ENCODE measurements around the gene RTN3. TPM values are rescaled to one million over a fixed set of nuclear protein-coding genes. Genes with fewer than 3 reads are reported as not detected.

The RTN3 gene
- total and polyA plus RNA-seq, 4 donors, result 147 to 805 (median 547) TPM

DNA sequence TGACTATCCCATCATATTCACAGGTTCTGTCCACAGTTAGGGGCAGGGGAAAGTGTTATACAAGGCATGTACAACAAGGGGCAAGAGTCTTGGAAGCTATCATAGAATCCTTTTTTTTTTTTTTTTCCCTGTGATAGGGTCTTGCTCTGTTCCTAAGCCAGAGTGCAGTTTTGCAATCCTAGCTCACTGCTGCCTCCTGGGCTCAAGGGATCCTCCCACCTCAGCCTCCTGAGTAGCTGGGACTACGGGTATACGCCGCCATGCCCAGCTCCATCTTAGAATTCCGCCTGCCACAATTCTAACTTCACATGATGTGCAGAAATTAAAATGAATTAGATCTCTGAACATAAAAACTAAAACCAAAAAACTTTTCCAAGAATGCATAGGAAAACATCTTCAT is 55.6 kb downstream of the RTN3 start:
- Histone ChIP-seq H3K4me3 (ENCODE audit: low read depth, low read length) (no peak overlapping the region), H3K4me1 (ENCODE audit: control insufficient read depth, insufficient read depth, low read length) (no peaks in the 10 kb centered on the region), H3K36me3 (ENCODE audit: control insufficient read depth, insufficient read depth, low read length) (peaks cover 12% of the 10 kb centered on the region), H3K27me3 (ENCODE audit: control insufficient read depth, insufficient read depth, low read length) (no peaks in the 10 kb centered on the region), H3K27ac (ENCODE audit: low read depth, low read length) (no peak overlapping the region), H3K9me3 (ENCODE audit: control insufficient read depth, insufficient read depth, low read length) (no peaks in the 10 kb centered on the region)
- no peak for DNase-seq (ENCODE audit: low read depth in 4 of 6, low spot score in 6 of 6)
- no CpG with 5 or more reads among the region's 4 CpGs for WGBS (ENCODE audit: insufficient coverage)

DNA sequence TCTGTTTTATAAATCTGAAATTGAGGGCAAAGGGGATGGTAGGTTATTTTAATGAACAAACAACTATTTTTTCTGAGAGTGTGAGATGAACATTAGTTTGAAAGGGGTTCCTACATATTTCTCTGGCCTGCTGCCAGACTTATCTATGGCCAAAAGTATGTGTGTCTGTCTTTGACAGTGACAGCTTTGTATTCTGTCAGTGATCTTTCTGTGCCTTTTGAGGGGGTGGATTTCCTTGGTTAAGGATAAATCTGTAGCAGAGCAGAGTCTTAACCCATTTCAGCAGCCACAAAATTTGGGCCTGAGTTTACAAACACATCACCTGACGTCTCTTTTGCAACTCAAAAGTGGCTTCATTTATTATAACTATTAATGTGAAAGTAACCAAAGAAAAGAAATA is 56.4 kb downstream of the RTN3 start:
- Histone ChIP-seq H3K4me1 (ENCODE audit: control insufficient read depth, insufficient read depth, low read length) (no peaks in the 10 kb centered on the region), H3K27me3 (ENCODE audit: control insufficient read depth, insufficient read depth, low read length) (no peaks in the 10 kb centered on the region), H3K4me3 (ENCODE audit: low read depth, low read length) (no peak overlapping the region), H3K36me3 (ENCODE audit: control insufficient read depth, insufficient read depth, low read length) (peaks cover 14% of the 10 kb centered on the region), H3K9me3 (ENCODE audit: control insufficient read depth, insufficient read depth, low read length) (no peaks in the 10 kb centered on the region), H3K27ac (ENCODE audit: low read depth, low read length) (no peak overlapping the region)
- no CpG with 5 or more reads among the region's 1 CpG for WGBS (ENCODE audit: insufficient coverage)
- DNase-seq (ENCODE audit: low read depth in 4 of 6, low spot score in 6 of 6), result peak in 1 of 6 donors; percentile 36

DNA sequence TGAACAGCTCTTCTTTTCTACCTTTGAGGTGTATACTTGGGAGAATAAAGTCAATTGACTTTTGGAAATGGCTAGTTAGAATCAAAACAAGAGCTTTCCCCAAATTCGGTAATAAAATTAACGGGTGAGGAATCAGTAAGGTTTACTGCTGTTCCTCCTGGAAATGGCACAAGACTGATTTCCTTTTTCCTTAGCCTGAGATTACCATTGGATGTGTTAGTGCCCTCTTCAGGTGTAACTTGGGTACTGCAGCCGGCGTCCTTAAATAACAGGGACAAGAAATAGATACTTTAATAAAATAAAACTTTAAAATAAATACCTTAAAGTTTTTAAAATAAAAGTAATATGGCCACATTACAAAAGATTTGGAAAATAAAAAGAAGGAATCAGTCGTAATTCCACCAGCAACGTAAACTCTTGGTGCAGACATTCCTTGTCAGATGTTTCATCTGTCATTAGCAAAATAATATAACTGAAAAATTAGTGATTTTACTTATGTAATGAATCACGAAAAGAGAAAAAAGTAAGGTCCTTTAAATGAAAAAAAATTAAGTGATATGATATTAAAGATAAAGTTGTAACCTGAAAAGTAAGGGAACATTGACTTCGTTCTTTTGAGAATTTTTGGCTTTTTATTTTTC is 57.5 kb downstream of the RTN3 start:
- Histone ChIP-seq H3K27me3 (ENCODE audit: control insufficient read depth, insufficient read depth, low read length) (no peaks in the 10 kb centered on the region), H3K36me3 (ENCODE audit: control insufficient read depth, insufficient read depth, low read length) (peaks cover 11% of the 10 kb centered on the region), H3K4me1 (ENCODE audit: control insufficient read depth, insufficient read depth, low read length) (no peaks in the 10 kb centered on the region), H3K27ac (ENCODE audit: low read depth, low read length) (peak overlapping the region; percentile 27), H3K4me3 (ENCODE audit: low read depth, low read length) (no peak overlapping the region), H3K9me3 (ENCODE audit: control insufficient read depth, insufficient read depth, low read length) (no peaks in the 10 kb centered on the region)
- WGBS (ENCODE audit: insufficient coverage), result no CpG with 5 or more reads among the region's 8 CpGs
- peak in 5 of 6 donors; percentile 46 to 92 (median 63) for DNase-seq (ENCODE audit: low read depth in 4 of 6, low spot score in 6 of 6)

DNA sequence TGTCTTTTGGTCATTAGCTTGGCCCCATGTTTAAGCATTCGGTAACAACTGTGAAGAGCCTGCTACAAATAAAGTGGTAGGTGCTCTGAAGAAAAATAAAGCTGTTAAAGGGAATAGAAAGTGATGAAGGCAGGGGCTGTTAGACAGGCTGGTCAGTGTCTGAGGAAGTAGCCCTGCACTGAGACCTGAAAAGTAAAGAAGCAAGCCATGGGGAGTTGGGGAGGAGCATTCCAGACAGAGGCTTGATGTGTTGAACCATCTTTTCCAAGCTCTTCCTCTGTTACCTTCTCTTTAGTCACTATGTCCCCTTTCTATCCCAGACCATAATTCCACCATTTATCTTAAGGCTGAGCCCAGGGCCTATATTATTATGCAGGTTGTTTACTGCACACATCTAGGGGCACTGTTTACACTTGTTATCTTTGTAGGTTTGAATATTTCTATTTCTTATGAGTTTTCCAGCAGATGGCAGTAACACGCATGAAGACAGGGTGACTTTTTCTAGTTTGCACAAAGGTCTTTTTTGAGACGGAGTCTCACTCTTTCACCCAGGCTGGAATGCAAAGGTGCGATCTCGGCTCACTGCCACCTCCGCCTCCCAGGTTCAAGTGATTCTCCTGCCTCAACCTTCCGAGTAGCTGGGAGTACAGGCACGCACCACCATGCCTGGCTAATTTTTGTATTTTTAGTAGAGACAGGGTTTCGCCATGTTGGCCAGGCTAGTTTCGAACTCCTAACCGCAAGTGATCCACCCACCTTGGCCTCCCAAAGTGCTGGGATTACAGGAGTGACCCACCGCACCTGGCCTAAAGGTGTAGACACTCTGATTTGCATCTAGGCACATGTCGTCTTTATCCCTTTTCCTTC is 64.2 kb downstream of the RTN3 start:
- Histone ChIP-seq H3K27me3 (ENCODE audit: control insufficient read depth, insufficient read depth, low read length) (no peaks in the 10 kb centered on the region), H3K27ac (ENCODE audit: low read depth, low read length) (no peak overlapping the region), H3K4me1 (ENCODE audit: control insufficient read depth, insufficient read depth, low read length) (no peaks in the 10 kb centered on the region), H3K4me3 (ENCODE audit: low read depth, low read length) (no peak overlapping the region), H3K36me3 (ENCODE audit: control insufficient read depth, insufficient read depth, low read length) (peaks cover 16% of the 10 kb centered on the region), H3K9me3 (ENCODE audit: control insufficient read depth, insufficient read depth, low read length) (no peaks in the 10 kb centered on the region)
- DNase-seq (ENCODE audit: low read depth in 4 of 6, low spot score in 6 of 6), result peak in 2 of 6 donors; percentile 15 to 28
- WGBS (ENCODE audit: insufficient coverage), result 84% methylated on average over 11 of the region's 13 CpGs

DNA sequence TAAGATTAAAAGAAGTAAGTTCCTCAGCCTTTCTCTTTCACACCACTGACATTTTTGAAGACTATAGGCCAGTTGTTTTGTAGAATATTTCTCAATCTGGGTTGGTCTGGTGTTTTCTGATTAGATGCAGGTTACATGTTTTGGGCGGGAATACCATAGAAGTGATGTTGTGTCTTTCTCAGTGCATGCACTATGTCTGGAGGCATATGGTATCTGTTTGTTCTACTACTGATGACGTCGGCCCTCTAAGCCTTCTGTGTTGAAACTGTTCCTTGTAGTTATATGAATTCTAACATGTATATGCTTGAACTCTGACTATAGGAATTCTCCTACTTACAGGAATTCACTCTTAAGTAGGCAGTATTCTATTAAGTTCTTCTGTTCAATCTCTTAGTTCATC is 65.7 kb downstream of the RTN3 start:
- WGBS (ENCODE audit: insufficient coverage), result no CpG with 5 or more reads among the region's 3 CpGs
- H3K36me3 ChIP-seq (ENCODE audit: control insufficient read depth, insufficient read depth, low read length), result peaks cover 19% of the 10 kb centered on the region
- no peaks in the 10 kb centered on the region for H3K27me3 ChIP-seq (ENCODE audit: control insufficient read depth, insufficient read depth, low read length)
- no peak overlapping the region for H3K4me3 ChIP-seq (ENCODE audit: low read depth, low read length)
- no peaks in the 10 kb centered on the region for H3K4me1 ChIP-seq (ENCODE audit: control insufficient read depth, insufficient read depth, low read length)
- no peak overlapping the region for H3K27ac ChIP-seq (ENCODE audit: low read depth, low read length)
- no peaks in the 10 kb centered on the region for H3K9me3 ChIP-seq (ENCODE audit: control insufficient read depth, insufficient read depth, low read length)
- DNase-seq (ENCODE audit: low read depth in 4 of 6, low spot score in 6 of 6), result no peak

DNA sequence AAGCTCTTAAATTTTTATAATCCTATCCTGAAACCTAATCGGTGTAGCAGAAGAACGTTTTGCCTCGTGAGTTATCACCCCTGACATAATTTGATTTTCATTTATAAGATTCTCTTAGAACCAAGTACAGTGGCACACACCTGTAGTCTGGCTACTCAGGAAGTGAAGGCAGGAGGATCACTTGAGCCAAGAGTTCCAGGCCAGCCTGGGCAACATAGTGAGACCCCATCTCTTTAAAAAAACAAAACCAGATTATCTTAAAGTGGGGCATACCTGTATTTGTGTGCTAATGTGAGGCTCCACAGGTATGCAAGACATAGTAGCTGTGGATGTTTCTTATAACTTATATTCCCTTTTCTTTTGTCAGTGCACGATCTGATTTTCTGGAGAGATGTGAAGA is 68.3 kb downstream of the RTN3 start:
- no peaks in the 10 kb centered on the region for H3K4me1 ChIP-seq (ENCODE audit: control insufficient read depth, insufficient read depth, low read length)
- no peaks in the 10 kb centered on the region for H3K9me3 ChIP-seq (ENCODE audit: control insufficient read depth, insufficient read depth, low read length)
- H3K36me3 ChIP-seq (ENCODE audit: control insufficient read depth, insufficient read depth, low read length), result peaks cover 28% of the 10 kb centered on the region
- H3K27me3 ChIP-seq (ENCODE audit: control insufficient read depth, insufficient read depth, low read length), result no peaks in the 10 kb centered on the region
- no peak overlapping the region for H3K4me3 ChIP-seq (ENCODE audit: low read depth, low read length)
- 100% methylated on average over 1 of the region's 4 CpGs for WGBS (ENCODE audit: insufficient coverage)
- no peak overlapping the region for H3K27ac ChIP-seq (ENCODE audit: low read depth, low read length)
- DNase-seq (ENCODE audit: low read depth in 4 of 6, low spot score in 6 of 6), result no peak

DNA sequence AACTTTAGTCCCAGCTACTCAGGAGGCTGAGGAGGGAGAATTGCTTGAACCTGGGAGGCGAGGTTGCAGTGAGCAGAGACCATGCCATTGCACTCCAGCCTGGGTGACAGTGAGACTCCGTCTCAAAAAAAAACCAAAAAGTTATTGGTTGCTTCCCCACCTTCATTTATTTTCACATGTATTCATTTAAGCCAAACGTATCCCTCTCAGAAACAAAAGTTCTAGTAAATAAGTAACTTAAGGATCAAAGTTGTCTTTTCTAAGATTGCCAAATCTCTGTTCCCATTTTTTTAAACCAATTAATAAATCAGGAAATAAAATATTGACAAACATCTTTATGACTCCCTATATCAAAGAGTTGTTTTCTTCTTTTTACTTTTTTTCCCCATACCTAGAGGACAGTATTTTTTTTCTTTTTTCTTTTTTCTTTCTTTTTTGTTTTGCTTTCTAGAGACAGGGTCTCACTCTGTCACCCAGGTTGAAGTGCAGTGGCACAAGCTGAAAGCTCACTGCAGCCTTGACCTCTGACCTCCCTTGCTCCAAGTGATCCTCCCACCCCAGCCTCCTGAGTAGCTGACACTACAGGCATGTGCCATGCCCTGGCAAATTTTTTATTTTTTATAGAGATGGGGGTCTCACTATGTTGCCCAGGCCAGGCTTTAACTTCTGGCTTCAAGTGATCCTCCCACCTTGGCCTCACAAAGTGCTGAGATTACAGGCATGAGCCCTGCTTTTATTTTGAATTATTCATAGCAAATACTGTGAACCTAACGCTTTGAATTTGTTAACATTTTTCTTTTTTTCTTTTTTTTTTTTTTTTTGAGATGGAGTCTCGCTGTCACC is 75.8 kb downstream of the RTN3 start:
- peaks cover 11% of the 10 kb centered on the region for H3K4me1 ChIP-seq (ENCODE audit: control insufficient read depth, insufficient read depth, low read length)
- H3K36me3 ChIP-seq (ENCODE audit: control insufficient read depth, insufficient read depth, low read length), result peaks cover 46% of the 10 kb centered on the region
- H3K4me3 ChIP-seq (ENCODE audit: low read depth, low read length), result no peak overlapping the region
- WGBS (ENCODE audit: insufficient coverage), result no CpG with 5 or more reads among the region's 5 CpGs
- no peaks in the 10 kb centered on the region for H3K27me3 ChIP-seq (ENCODE audit: control insufficient read depth, insufficient read depth, low read length)
- no peak for DNase-seq (ENCODE audit: low read depth in 4 of 6, low spot score in 6 of 6)
- H3K9me3 ChIP-seq (ENCODE audit: control insufficient read depth, insufficient read depth, low read length), result no peaks in the 10 kb centered on the region
- no peak overlapping the region for H3K27ac ChIP-seq (ENCODE audit: low read depth, low read length)

DNA sequence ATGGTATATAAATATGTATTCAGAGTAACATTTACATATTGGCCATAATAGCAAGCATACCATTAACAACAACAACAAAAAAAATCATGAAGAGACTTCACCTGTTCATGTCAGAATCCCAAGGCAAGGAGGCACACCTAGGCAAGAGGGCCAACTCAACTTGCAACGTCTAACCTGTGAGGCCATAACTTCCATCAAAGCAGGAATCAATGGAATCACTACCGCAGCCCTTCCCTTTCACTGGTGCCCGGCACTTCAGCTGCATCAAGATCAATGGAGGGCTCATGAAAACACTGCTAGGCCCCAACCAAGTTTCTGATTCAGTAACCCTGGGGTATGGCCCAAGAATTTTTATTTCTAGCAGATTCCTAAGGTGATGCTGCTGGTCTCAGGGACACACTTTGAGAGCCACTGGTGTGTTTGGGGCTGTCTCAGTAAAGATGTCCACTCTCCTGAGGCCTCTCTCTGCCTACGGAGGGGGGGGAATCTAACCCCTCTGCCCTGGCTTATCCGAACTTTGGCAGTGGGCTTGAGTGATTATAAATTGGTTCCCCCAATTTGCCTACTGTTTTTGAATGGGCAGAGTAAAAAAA is 79.3 kb downstream of the RTN3 start:
- no peak overlapping the region for H3K27ac ChIP-seq (ENCODE audit: low read depth, low read length)
- no peaks in the 10 kb centered on the region for H3K9me3 ChIP-seq (ENCODE audit: control insufficient read depth, insufficient read depth, low read length)
- H3K27me3 ChIP-seq (ENCODE audit: control insufficient read depth, insufficient read depth, low read length), result no peaks in the 10 kb centered on the region
- WGBS (ENCODE audit: insufficient coverage), result 49% methylated on average over 3 of the region's 5 CpGs
- H3K36me3 ChIP-seq (ENCODE audit: control insufficient read depth, insufficient read depth, low read length), result peaks cover 50% of the 10 kb centered on the region
- DNase-seq (ENCODE audit: low read depth in 4 of 6, low spot score in 6 of 6), result peak in 1 of 6 donors; percentile 21
- no peak overlapping the region for H3K4me3 ChIP-seq (ENCODE audit: low read depth, low read length)
- peaks cover 40% of the 10 kb centered on the region for H3K4me1 ChIP-seq (ENCODE audit: control insufficient read depth, insufficient read depth, low read length)

DNA sequence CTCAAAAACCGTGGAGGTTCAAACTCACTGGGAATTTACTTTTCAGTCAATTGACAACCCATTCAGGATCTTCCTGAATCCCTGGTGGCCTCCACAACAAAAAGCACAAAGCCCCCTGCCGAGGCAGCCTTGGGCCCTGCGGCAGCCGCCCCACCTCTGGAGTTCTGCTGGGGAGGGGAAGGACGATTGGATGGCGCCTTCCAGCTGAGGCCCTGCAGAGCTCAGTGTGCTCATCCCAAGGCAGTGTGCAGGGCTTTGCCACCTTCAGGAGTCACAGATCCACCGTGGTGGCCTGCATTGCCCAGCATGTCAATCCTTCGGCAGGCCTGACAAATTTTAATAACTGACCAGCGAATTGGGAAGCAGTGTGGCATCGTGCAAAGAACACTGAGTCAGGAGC is 79.9 kb downstream of the RTN3 start:
- Histone ChIP-seq H3K9me3 (ENCODE audit: control insufficient read depth, insufficient read depth, low read length) (no peaks in the 10 kb centered on the region), H3K27me3 (ENCODE audit: control insufficient read depth, insufficient read depth, low read length) (no peaks in the 10 kb centered on the region), H3K4me1 (ENCODE audit: control insufficient read depth, insufficient read depth, low read length) (peaks cover 46% of the 10 kb centered on the region), H3K4me3 (ENCODE audit: low read depth, low read length) (no peak overlapping the region), H3K36me3 (ENCODE audit: control insufficient read depth, insufficient read depth, low read length) (peaks cover 56% of the 10 kb centered on the region), H3K27ac (ENCODE audit: low read depth, low read length) (no peak overlapping the region)
- 34% methylated on average over 10 of the region's 10 CpGs for WGBS (ENCODE audit: insufficient coverage)
- peak in 2 of 6 donors; percentile 16 to 25 for DNase-seq (ENCODE audit: low read depth in 4 of 6, low spot score in 6 of 6)

All from spinal cord (tissue), 10 donors.